HCT116 (cell line): ENCODE results near the gene H2AZ1. TPM values are rescaled to one million over a fixed set of nuclear protein-coding genes. Genes with fewer than 3 reads are reported as not detected.

Experiments used
- ATAC-seq: fragments of 200-7000 bp; cut with Tn5 transposase; 2 replicates; pipeline ENCODE4 v1.9.1; 2020; ENCODE audit warnings: mild to moderate bottlenecking, moderate library complexity
- BruUV-seq: library from RNA; stranded (reverse); fragments of 400-500 nt; replicated peaks from 2 replicates; lab custom pipeline; 2021; lab: Mats Ljungman, UMichigan
- CTCF ChIA-PET: fragments of 300-600 bp; sonication (Branson Sonifier 250); formaldehyde crosslinking; loops from one replicate; lab custom pipeline; 2021; ENCODE audit warnings: antibody characterized with exemption; lab: Charles Lee
- POLR2A ChIA-PET: fragments of 300-600, 350-600 bp; sonication (Branson Sonifier 250); formaldehyde crosslinking; loops from one replicate; lab custom pipeline; 2021; ENCODE audit warnings: antibody characterized with exemption; lab: Charles Lee
- RAD21 ChIA-PET, 2 experiments: fragments of 300-600 bp; sonication (Branson Sonifier 250); formaldehyde crosslinking; loops; one replicate each; lab custom pipeline; 2023; ENCODE audit warnings: low total read pairs in 2 of 2; ENCODE audit not compliant: uncharacterized antibody in 2 of 2, unreplicated experiment in 2 of 2, low non-redundant PET in 1 of 2; lab: Charles Lee
- DNase-seq: peaks from one replicate; pipeline ENCODE4 v3.0.0-alpha.2; 2010; ENCODE audit warnings: low read depth, low spot score
- H2AFZ ChIP-seq: fragments of 200-600 bp; shearing (Covaris generic), sonication (generic); 2 replicates; pipeline ENCODE4 v1.6.1; 2017; ENCODE audit warnings: low read depth, mixed run types, mixed read lengths, antibody characterized with exemption, low read length; ENCODE audit not compliant: poor library complexity, severe bottlenecking
- H3K27ac ChIP-seq: 2 replicates; pipeline ENCODE4 v1.5.1; 2012; ENCODE audit warnings: low read depth, low read length
- H3K27me3 ChIP-seq: fragments of 200-600 bp; sonication (generic); 2 replicates; pipeline ENCODE4 v1.6.1; 2016; ENCODE audit warnings: mixed run types, low read length, mixed read lengths; ENCODE audit not compliant: insufficient read depth
- H3K36me3 ChIP-seq, 2 experiments: fragments of 200-500 bp in 1 of 2; fragments of 200-600 bp in 1 of 2; sonication (Bioruptor generic) in 1 of 2; sonication (generic) in 1 of 2; 2 replicates each; pipeline versions ENCODE4 v1.5.1 to v1.6.1; 2014 to 2016; ENCODE audit warnings: low read length in 2 of 2, inconsistent platforms in 1 of 2, mixed read lengths in 1 of 2, mixed run types in 1 of 2; ENCODE audit not compliant: insufficient read depth in 2 of 2, control insufficient read depth in 1 of 2
- H3K4me1 ChIP-seq, 2 experiments: fragments of 200-600 bp in 1 of 2; sonication (generic) in 1 of 2; 2 replicates each; pipeline versions ENCODE4 v1.5.1 to v1.6.1; 2012 to 2017; ENCODE audit warnings: low read length in 2 of 2, inconsistent platforms in 1 of 2, mild to moderate bottlenecking in 1 of 2, mixed read lengths in 1 of 2, mixed run types in 1 of 2, moderate library complexity in 1 of 2; ENCODE audit not compliant: insufficient read depth in 2 of 2, control insufficient read depth in 1 of 2
- H3K4me2 ChIP-seq: fragments of 200-600 bp; sonication (generic); 2 replicates; pipeline ENCODE4 v1.6.1; 2017; ENCODE audit warnings: mixed run types, low read length, mixed read lengths
- H3K4me3 ChIP-seq, 2 experiments: fragments of 200-600 bp in 1 of 2; sonication (generic) in 1 of 2; replicated peaks in 1 of 2; 2 replicates each; pipeline ENCODE4 v1.5.1; 2011 to 2016; ENCODE audit warnings: low read length in 2 of 2, control low read depth in 1 of 2, low read depth in 1 of 2, mild to moderate bottlenecking in 1 of 2, mixed read lengths in 1 of 2, mixed run types in 1 of 2
- H3K79me2 ChIP-seq: fragments of 200-600 bp; sonication (generic); 2 replicates; pipeline ENCODE4 v1.6.1; 2017; ENCODE audit warnings: mild to moderate bottlenecking, mixed run types, low read length, moderate library complexity, mixed read lengths; ENCODE audit not compliant: insufficient read depth
- H3K9ac ChIP-seq: fragments of 200-600 bp; sonication (generic); 2 replicates; pipeline ENCODE4 v1.6.1; 2016; ENCODE audit warnings: low read length, mixed read lengths
- H3K9me2 ChIP-seq: fragments of 200-600 bp; sonication (generic), shearing (Covaris generic); 2 replicates; pipeline ENCODE4 v1.6.1; 2017; ENCODE audit warnings: mixed run types, mild to moderate bottlenecking, moderate library complexity; ENCODE audit not compliant: insufficient read depth
- H3K9me3 ChIP-seq, 2 experiments: fragments of 200-500 bp in 1 of 2; fragments of 200-600 bp in 1 of 2; sonication (Bioruptor generic) in 1 of 2; sonication (generic) in 1 of 2; 2 replicates each; pipeline ENCODE4 v1.6.1; 2014 to 2017; ENCODE audit warnings: low read length in 2 of 2, mixed read lengths in 2 of 2, inconsistent platforms in 1 of 2, low read depth in 1 of 2, mild to moderate bottlenecking in 1 of 2, mixed run types in 1 of 2, moderate library complexity in 1 of 2; ENCODE audit not compliant: control insufficient read depth in 1 of 2, insufficient read depth in 1 of 2
- H4K20me1 ChIP-seq: fragments of 200-600 bp; sonication (generic), shearing (Covaris generic); 2 replicates; pipeline ENCODE4 v1.6.1; 2017; ENCODE audit warnings: mixed run types, mild to moderate bottlenecking, moderate library complexity; ENCODE audit not compliant: insufficient read depth
- CEBPB ChIP-seq: IDR thresholded peaks from 2 replicates; pipeline ENCODE4 v1.6.1; 2012; ENCODE audit warnings: low read depth
- CTCF ChIP-seq, 3 experiments: fragments of 200-600 bp in 1 of 3; sonication (generic) in 1 of 3; IDR thresholded peaks in 2 of 3; conservative IDR thresholded peaks in 1 of 3; 2 replicates each; pipeline ENCODE4 v1.5.1; 2012 to 2017; ENCODE audit warnings: low read depth in 2 of 3, low read length in 2 of 3, antibody characterized with exemption in 1 of 3, borderline replicate concordance in 1 of 3, control low read depth in 1 of 3, mild to moderate bottlenecking in 1 of 3, mixed read lengths in 1 of 3, mixed run types in 1 of 3, moderate library complexity in 1 of 3; ENCODE audit not compliant: insufficient read depth in 1 of 3
- ELF1 ChIP-seq: IDR thresholded peaks from 2 replicates; pipeline ENCODE4 v1.6.1; 2012; ENCODE audit warnings: low read depth, borderline replicate concordance
- FOSL1 ChIP-seq: IDR thresholded peaks from 2 replicates; pipeline ENCODE4 v1.6.1; 2012; ENCODE audit warnings: low read depth
- MAX ChIP-seq: IDR thresholded peaks from 2 replicates; pipeline ENCODE4 v1.6.1; 2012
- POLR2A ChIP-seq: IDR thresholded peaks from 2 replicates; pipeline ENCODE4 v1.7.0; 2011; ENCODE audit warnings: borderline replicate concordance; ENCODE audit not compliant: insufficient read depth, insufficient read length; ENCODE audit errors: extremely low read depth
- POLR2AphosphoS5 ChIP-seq: IDR thresholded peaks from 2 replicates; pipeline ENCODE4 v1.6.1; 2011; ENCODE audit warnings: mild to moderate bottlenecking, low read depth, low read length, moderate library complexity
- RAD21 ChIP-seq: IDR thresholded peaks from 2 replicates; pipeline ENCODE4 v1.6.1; 2012; ENCODE audit warnings: low read depth, mild to moderate bottlenecking
- SP1 ChIP-seq: IDR thresholded peaks from 2 replicates; pipeline ENCODE4 v1.6.1; 2012; ENCODE audit warnings: low read depth
- TCF7L2 ChIP-seq: IDR thresholded peaks from 2 replicates; pipeline ENCODE4 v1.7.0; 2011; ENCODE audit warnings: borderline replicate concordance, inconsistent platforms; ENCODE audit not compliant: insufficient read depth, insufficient read length; ENCODE audit errors: extremely low read depth
- YY1 ChIP-seq: IDR thresholded peaks from 2 replicates; pipeline ENCODE4 v1.6.1; 2011; ENCODE audit warnings: low read length, low read depth, moderate library complexity, mild to moderate bottlenecking; ENCODE audit not compliant: insufficient replicate concordance; ENCODE audit errors: extremely low read depth
- ZBTB33 ChIP-seq: IDR thresholded peaks from 2 replicates; pipeline ENCODE4 v1.6.1; 2011; ENCODE audit warnings: mild to moderate bottlenecking, low read length, moderate library complexity; ENCODE audit not compliant: insufficient replicate concordance; ENCODE audit errors: extremely low read depth
- ZFX ChIP-seq: fragments of 450-650 bp; IDR thresholded peaks from 2 replicates; pipeline ENCODE4 v1.6.1; 2017
- intact Hi-C: fragments of 100-400 bp; cut with micrococcal nuclease; formaldehyde crosslinking; loops from 2 replicates; pipeline ENCODE4 v1.10.0; 2022
- total RNA-seq: library from RNA; stranded (reverse); gene quantifications from one replicate; pipeline ENCODE4 v1.2.1, GENCODE V29; 2021; ENCODE audit not compliant: unreplicated experiment

Gene H2AZ1
- total RNA-seq, 1 experiment from 2014 or later, result 839 TPM

- POLR2A ChIA-PET, result no interaction called here
- CTCF ChIA-PET, result no interaction called here
- H3K4me2 ChIP-seq, result no peak overlapping the region
- H3K27me3 ChIP-seq, result no peaks in the 10 kb centered on the region
- no peak overlapping the region for H2AFZ ChIP-seq
- no peaks in the 10 kb centered on the region for H3K9me2 ChIP-seq
- H3K9me3 ChIP-seq, result no peaks in the 10 kb centered on the region
- intact Hi-C loops, result no loop called here
- no peaks in the 10 kb centered on the region for H4K20me1 ChIP-seq
- DNase-seq (no peak), ATAC-seq (no peak)
- RAD21 ChIA-PET, result no interaction called here
- H3K27ac ChIP-seq, result no peak overlapping the region
- no peaks in the 10 kb centered on the region for H3K36me3 ChIP-seq
- no peak overlapping the region for H3K9ac ChIP-seq
- no peak for TF ChIP-seq SP1
- no peak for TF ChIP-seq POLR2A
- no peak for TF ChIP-seq RAD21
- no peak for TF ChIP-seq ZFX
- no peak for TF ChIP-seq FOSL1
- TF ChIP-seq MAX, result no peak
- no peak for TF ChIP-seq POLR2AphosphoS5
- no peak for TF ChIP-seq CTCF (IDR thresholded peaks at IDR 0.05 in 2 of 3, conservative IDR thresholded peaks at IDR 0.05 in 1 of 3; ENCODE audit: borderline replicate concordance in 1 of 3, insufficient read depth in 1 of 3, low read depth in 2 of 3, low read length in 2 of 3)
- TF ChIP-seq CEBPB, result no peak
- TF ChIP-seq ZBTB33, result no peak
- TF ChIP-seq TCF7L2, result no peak
- TF ChIP-seq ELF1, result no peak
- no peak for TF ChIP-seq YY1
- H3K79me2 ChIP-seq, result no peaks in the 10 kb centered on the region
- no peak overlapping the region for H3K4me3 ChIP-seq
- BruUV-seq, result no TSS peak
- H3K4me1 ChIP-seq, result no peaks in the 10 kb centered on the region
Measured at GRCh38 chr4:99983289-99983943, 33.3 kb upstream of the H2AZ1 start.
